RWPE2 (cell line): Measurements from ENCODE around the gene UBE2R2.
"Not testable (repeated sequence)": the region's sequence is repeated elsewhere in the genome, so short reads cannot be mapped to it uniquely, and the experiment has no call there.

Source experiments
- ATAC-seq: fragments of 200-7000 bp; cut with Tn5 transposase; 3 replicates; pipeline ENCODE4 v1.9.1; 2021; ENCODE audit warnings: low read depth
- DNase-seq: peaks from one replicate; pipeline ENCODE4 v3.0.0-alpha.2; 2020; ENCODE audit warnings: low spot score
- H3K27ac ChIP-seq: fragments of 450-650 bp; 2 replicates; pipeline ENCODE4 v1.5.1; 2017; ENCODE audit warnings: mild to moderate bottlenecking; ENCODE audit not compliant: poor library complexity, severe bottlenecking
- H3K27me3 ChIP-seq: fragments of 250-450 bp; sonication (Bioruptor Pico); 2 replicates; pipeline ENCODE4 v1.5.1; 2021; ENCODE audit warnings: mild to moderate bottlenecking, moderate library complexity; ENCODE audit not compliant: insufficient read depth, poor library complexity, severe bottlenecking
- H3K36me3 ChIP-seq: fragments of 250-450 bp; sonication (Bioruptor Pico); 2 replicates; pipeline ENCODE4 v1.5.1; 2020; ENCODE audit warnings: low read depth, mild to moderate bottlenecking, moderate library complexity
- H3K4me1 ChIP-seq: fragments of 250-450 bp; sonication (Bioruptor Pico); 2 replicates; pipeline ENCODE4 v1.5.1; 2021; ENCODE audit warnings: mild to moderate bottlenecking, moderate library complexity; ENCODE audit not compliant: insufficient read depth, poor library complexity, severe bottlenecking
- H3K4me3 ChIP-seq: fragments of 250-450 bp; sonication (Bioruptor Pico); 2 replicates; pipeline ENCODE4 v1.5.1; 2021; ENCODE audit warnings: mild to moderate bottlenecking, moderate library complexity; ENCODE audit not compliant: severe bottlenecking
- H3K9me3 ChIP-seq: fragments of 250-450 bp; sonication (Bioruptor Pico); 2 replicates; pipeline ENCODE4 v1.5.1; 2021; ENCODE audit warnings: mild to moderate bottlenecking, moderate library complexity; ENCODE audit not compliant: severe bottlenecking
- TF ChIP-seq, protein P1 (sequence below): fragments of 450-650 bp; IDR thresholded peaks from one replicate; pipeline ENCODE4 v1.5.1; 2017; ENCODE audit warnings: mild to moderate bottlenecking, moderate library complexity; ENCODE audit not compliant: poor library complexity, severe bottlenecking

Gene UBE2R2

DNA sequence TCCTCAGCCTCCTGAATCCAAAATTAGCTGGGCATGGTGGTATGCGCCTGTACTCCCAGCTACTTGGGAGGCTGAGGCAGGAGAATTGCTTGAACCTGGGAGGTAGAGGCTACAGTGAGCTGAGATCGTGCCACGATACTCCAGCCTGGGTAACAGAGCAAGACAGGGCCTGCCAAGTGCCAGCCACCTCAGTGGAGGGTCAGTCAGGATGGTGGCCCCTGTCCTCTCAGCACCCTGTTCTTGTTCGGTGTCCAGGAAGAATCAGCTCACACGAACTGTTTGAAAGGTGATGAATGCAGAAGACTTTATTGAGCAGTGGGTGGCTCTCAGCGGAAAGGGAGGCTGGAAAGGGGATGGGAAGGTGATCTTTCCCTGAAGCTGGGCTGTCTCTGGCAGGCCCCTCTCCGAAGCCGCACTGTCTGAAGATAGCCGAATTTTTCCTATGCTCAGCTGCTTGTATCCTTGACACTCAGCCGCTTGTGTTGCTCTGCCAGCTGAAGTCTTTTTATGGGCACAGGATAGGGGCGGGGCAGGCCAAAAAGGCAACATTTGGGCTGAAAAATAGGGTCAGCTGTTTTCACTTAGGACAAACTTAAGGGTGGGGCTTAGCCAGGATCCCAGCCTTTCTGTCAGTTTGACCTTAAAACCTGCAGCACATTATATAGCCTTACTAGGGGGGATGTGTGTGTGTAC is 50.9 kb downstream of the UBE2R2 start:
- TF ChIP-seq, protein P1, sequence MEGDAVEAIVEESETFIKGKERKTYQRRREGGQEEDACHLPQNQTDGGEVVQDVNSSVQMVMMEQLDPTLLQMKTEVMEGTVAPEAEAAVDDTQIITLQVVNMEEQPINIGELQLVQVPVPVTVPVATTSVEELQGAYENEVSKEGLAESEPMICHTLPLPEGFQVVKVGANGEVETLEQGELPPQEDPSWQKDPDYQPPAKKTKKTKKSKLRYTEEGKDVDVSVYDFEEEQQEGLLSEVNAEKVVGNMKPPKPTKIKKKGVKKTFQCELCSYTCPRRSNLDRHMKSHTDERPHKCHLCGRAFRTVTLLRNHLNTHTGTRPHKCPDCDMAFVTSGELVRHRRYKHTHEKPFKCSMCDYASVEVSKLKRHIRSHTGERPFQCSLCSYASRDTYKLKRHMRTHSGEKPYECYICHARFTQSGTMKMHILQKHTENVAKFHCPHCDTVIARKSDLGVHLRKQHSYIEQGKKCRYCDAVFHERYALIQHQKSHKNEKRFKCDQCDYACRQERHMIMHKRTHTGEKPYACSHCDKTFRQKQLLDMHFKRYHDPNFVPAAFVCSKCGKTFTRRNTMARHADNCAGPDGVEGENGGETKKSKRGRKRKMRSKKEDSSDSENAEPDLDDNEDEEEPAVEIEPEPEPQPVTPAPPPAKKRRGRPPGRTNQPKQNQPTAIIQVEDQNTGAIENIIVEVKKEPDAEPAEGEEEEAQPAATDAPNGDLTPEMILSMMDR, result no peak
- ATAC-seq (no peak), DNase-seq (no peak)
- H3K4me3 ChIP-seq, result no peak overlapping the region
- no peak overlapping the region for H3K27ac ChIP-seq
- peaks cover 4% of the 10 kb centered on the region; the same call in 1 of the 2 replicates for H3K36me3 ChIP-seq
- no peaks in the 10 kb centered on the region for H3K27me3 ChIP-seq
- peaks cover 5% of the 10 kb centered on the region for H3K4me1 ChIP-seq
- H3K9me3 ChIP-seq, result no peaks in the 10 kb centered on the region

DNA sequence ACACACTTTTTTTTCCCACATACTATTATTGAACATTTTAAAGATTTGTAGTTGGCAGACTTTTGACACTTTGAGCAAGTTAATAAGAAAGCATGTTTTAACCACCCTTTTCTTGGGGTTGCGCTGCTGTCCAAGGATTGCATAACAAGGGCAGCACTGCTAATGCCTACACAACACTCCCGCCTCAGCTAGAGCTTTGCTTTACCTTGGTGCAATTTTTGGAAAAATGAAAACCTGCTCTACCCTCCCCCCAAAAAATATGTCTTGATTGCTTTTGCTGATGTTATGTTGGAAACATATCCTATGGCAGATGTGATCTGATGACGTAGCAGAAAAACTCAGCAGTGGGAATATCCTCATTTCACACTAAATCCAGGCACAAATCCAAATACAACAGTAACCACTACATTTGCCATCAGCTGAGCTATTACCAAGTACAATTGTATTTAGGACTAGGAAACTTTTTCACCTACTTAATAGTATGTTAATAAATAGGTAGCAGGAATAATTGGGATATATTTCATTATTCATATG is 51.5 kb downstream of the UBE2R2 start:
- H3K27ac ChIP-seq, result no peak overlapping the region

DNA sequence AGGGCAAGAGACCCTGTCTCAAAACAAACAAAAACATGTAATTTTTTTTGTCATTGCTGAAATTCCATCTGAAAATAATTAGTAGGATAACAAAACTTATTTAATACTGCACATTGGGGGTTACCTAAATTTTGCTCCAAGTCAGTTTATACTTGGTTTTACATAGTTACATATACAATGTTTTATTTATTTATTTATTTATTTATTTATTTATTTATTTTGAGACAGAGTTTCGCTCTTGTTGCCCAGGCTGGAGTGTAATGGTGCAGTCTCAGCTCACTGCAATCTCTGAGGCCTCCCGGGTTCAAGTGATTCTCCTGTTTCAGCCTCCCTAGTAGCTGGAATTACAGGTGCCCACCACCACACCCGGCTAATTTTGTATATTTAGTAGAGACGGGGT is 52.3 kb downstream of the UBE2R2 start:
- DNase-seq, H3K36me3 ChIP-seq, H3K4me3 ChIP-seq, H3K27me3 ChIP-seq, H3K4me1 ChIP-seq, H3K27ac ChIP-seq, H3K9me3 ChIP-seq, ATAC-seq: not testable (repeated sequence)

More for the DNA sequence above, 51.5 kb downstream of the UBE2R2 start:
- Histone ChIP-seq H3K4me3 (no peak overlapping the region), H3K36me3 (peaks cover 4% of the 10 kb centered on the region; the same call in 1 of the 2 replicates), H3K9me3 (no peaks in the 10 kb centered on the region), H3K4me1 (peaks cover 5% of the 10 kb centered on the region), H3K27me3 (no peaks in the 10 kb centered on the region)
- TF ChIP-seq, protein P1, result no peak
- no peak for ATAC-seq
- no peak for DNase-seq

DNA sequence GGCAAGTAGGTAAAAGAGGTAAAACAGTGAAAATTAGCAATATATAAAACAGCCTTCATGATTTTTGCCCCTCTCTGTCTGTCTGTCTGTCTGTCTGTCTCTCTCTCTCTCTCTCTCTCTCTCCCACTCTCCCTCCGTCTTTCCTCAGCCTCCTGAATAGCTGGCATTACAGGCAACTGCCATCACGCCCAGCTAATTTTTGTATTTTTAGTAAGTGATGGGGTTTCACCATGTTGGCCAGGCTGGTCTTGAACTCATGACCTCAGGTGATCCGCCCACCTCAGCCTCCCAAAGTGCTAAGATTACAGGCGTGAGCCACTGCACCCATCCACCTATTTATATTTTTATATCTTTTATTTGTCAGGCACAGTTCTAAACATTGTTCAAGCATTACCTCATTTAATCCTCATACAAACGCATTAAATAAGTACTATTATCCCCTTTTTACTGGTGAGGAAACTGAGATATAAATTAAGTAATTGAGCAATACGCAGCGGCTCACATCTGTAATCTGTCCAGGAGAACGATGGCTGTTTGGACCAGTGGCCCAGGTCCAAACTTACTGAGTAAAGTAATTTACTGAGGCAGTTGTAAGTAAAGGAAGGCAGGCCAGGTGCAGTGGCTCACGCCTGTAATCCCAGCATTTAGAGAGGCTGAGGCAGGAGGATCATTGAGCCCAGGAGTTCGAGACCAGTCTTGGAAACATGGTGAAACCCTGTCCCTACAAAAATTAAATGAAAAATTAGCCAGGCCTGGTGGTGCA is 60.9 kb downstream of the UBE2R2 start:
- DNase-seq (no peak), ATAC-seq (no peak)
- no peaks in the 10 kb centered on the region for H3K9me3 ChIP-seq
- H3K27ac ChIP-seq, result no peak overlapping the region
- peaks cover 8% of the 10 kb centered on the region; the same call in 1 of the 2 replicates for H3K36me3 ChIP-seq
- no peaks in the 10 kb centered on the region for H3K27me3 ChIP-seq
- H3K4me1 ChIP-seq, result peaks cover 20% of the 10 kb centered on the region
- H3K4me3 ChIP-seq, result no peak overlapping the region
- TF ChIP-seq, protein P1, result no peak

DNA sequence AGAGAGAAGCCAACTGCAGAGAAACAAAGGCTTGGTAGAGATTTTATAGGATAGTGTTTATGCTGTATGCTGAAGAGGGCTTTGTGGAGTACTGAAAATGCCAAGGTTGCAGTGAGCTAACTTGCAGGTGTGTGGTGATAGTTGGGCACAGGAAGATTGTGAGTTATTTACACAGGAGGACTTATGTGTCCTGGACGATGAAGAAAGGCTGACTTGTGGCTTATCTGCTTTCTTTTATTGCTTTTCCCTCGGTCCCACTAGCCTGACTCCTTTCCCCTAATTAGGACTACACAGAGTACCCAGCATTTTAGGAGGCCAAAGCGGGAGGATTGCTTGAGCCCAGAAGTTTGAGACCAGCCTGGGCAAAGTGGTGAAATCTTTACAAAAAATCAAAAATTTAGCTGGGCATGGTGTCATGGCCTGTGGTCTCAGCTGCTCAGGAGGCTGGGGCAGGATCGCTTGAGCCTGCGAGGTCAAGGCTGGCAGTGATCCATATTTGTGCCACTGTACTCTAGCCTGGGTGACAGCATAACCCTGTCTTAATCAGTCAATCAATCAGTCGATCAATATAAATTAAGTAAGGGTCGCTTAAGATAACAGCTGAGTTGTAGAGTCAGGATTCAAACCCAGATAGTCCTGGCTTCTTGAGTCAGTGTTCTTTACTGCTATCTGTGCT is 61.9 kb downstream of the UBE2R2 start:
- Histone ChIP-seq H3K27ac (no peak overlapping the region), H3K9me3 (no peaks in the 10 kb centered on the region), H3K36me3 (peaks cover 8% of the 10 kb centered on the region; the same call in 1 of the 2 replicates), H3K4me3 (no peak overlapping the region), H3K4me1 (peaks cover 20% of the 10 kb centered on the region), H3K27me3 (no peaks in the 10 kb centered on the region)
- TF ChIP-seq, protein P1, result no peak
- DNase-seq (no peak), ATAC-seq (no peak)
